Epidermal melanocyte (primary cell): Measurements from ENCODE around the gene ANGPTL8.

ENCODE experiments used
- DNase-seq: peaks from one replicate; pipeline ENCODE4 v3.0.0; 2011; ENCODE audit warnings: low spot score; ENCODE audit not compliant: insufficient read length

ANGPTL8 gene

DNA sequence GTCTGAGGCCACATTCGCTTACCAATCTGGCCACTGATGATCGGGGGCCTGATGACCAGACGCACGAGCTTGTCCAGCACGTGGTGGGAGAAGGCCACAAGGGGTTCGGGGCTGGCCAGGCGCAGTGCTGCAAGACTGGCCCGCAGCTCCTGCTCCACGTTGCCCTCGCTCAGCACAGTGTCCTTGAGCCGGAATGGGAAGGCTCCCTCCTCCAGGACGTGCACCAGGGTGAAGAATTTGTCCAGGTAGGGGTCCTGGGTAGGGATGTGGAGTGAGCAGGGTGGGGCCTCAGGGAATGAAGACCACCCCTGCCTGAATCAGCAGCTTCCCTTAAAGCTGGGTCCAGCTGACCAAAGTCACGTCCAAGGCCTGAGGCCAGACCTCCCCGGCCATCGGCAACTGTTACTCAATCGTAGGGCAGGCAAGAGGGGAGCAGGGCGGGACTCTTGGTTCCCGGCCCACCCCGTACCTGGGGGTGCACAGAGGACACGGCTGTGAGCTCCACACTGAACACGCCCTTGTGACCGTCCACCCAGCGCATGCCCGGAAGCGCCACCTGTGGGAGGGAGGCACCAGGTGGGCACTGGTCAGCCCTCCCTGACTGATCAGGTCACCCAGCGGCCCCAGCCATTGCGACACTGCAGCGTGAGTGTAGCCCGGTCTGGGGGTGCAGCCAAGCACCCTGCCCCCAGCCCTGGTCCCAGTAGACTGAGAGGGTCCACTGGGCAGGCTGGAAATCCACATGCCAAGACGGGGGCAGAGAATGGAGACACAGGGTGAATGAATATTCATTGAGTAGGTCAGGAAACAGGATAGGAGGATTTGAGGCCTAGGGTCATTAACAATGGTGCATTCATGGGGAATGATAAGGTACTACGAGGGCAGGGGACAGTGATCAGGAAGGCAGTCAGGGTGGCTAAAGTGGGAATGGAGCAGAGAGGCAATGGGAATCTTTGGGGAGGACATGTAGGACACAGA is 2.8 kb upstream of the ANGPTL8 start:
- DNase-seq, result no peak

DNA sequence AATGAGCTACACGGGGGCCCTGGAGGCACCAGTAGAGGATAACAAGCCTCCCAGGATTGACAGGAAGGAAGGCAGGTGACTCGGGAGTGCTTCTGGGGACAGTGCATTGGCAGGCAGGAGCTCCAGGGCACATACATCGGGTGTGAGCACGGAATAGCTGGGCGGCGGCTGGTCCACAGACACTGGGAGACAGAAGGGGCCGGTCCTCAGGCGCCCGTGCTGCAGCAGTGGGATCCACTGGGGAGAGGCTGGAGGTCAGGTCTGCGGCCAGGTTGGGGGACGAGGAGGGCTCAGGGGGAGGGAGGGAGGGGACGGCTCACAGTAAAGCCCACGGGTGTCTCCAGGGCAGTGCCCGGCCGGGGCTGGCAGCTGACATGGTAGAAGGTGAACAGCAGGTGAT is 2.1 kb upstream of the ANGPTL8 start:
- no peak for DNase-seq

DNA sequence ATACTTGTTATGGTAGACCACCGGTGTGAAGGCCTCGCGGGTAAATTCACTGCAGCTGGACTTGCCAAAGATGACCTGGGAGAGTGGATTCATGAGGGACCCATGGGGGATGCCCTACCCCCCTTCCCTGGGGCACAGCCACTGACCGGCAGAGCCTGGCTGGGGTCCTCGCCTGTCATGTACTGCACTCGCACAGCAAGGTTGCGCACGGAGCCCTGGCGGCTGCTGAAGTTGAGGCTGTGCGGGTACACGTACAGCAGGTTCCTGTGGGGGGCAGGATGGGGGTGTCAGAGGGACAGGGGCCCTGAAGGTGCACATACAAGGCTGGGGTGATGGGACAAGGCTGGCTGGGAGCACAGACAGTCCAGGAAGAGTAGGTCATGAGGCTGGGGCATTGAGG is 1.4 kb upstream of the ANGPTL8 start:
- DNase-seq, result no peak

DNA sequence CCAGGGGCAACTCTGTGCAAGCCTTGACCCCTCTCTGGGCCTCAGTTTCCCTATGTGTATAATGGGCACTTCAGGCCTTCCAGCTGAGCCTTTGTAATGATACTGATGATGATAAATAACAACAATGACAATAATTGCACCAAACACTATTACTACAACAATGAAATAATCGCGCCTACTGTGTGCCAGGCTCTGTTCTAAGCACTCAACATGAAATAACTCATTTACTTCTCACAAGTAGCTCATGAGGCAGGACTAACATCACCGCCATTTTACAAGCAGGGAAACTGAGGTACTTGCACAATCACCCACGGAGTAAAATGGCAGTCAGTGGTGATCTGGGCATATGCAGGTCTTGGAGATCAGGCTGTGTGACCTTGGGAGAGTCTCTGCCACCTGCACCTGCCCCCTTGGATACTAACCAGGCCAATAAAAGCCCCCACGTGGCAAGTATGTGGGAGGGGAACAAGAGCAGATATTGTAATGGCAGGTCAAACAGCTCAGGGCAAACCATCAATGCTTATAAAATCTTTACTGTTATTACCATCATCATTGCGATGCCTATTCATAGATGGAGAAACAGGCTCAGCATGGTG is 540 bp upstream of the ANGPTL8 start:
- no peak for DNase-seq

DNA sequence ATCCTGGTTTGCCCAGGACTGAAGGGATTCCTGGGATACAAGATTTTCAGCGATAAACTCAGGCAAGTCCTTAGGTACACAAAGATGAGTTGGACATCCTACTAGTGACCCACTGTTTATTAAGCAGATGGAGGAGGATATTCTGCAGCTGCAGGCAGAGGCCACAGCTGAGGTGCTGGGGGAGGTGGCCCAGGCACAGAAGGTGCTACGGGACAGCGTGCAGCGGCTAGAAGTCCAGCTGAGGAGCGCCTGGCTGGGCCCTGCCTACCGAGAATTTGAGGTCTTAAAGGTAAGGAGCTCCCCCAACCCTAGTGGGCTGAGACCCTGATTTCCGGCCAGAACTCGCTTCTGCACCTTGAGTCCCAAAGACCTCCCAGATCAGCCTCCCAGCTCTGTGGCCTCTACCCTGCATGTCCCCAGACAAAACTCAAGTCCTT is 607 bp downstream of the ANGPTL8 start:
- DNase-seq, result no peak

DNA sequence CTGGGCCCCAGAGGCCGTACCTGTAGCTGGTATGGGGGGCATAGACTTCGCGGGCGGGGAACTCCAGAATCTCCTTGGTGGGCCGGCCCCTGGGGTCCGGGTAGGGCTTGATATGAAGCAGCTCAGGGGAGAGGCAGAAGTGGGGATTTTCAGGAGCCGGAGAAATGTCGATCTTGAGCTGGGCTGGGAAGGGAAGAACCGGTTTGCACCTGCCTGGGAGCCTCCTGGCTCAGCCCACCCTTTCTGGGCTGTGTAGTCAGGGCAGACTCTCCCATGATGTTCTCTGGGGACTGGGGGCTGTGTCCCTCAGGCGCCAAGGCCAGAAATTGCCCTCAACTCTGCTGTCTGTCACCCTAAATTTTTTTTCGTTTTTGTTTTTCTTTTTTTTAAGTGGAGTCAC is 2.6 kb downstream of the ANGPTL8 start:
- no peak for DNase-seq

DNA sequence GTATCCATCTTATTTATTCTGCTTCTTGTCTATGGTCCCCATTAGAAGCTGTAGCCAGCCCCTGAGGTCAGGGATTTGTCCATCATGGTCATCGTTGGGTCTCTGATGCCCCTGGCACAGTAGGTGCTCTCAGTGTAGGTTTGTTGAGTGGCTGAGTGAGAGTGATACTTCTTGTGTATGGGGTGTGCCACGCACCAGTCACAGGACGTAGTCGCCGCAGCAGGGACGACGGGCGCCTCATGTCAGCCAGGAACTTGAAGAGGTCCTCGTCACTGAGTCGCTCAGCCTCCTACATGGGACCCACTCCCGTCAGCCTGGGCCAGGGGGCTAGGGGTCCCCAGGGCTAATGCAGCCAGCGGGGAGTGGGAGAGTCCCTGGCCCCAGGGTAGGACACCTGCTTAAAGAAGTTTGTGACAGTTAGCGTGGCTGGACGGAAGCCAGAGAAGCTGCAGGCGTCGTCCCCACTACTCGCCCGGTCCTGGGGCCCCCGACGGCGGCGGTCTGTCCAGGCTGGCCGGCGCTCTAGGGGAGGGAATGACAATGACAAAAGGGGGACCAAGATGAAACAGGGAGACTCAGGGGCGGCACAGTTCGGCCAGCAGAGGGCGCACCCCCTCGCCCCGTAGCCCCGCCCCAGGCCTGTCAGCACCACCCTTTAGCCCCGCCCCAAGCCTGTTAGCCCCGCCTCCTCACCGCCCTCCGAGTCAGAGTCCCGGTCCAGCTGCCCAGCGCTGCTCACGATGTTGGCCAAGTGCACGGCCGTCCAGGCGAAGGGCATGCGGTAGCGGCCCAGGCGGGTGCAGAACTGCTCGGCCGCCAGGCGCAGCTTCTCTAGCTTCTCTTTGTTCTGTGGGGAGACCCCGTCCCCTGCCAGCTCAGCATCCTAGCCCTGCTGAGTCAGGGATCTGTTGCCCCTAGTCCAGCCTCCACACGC is 3.7 kb downstream of the ANGPTL8 start:
- peak; percentile 92 for DNase-seq

DNA sequence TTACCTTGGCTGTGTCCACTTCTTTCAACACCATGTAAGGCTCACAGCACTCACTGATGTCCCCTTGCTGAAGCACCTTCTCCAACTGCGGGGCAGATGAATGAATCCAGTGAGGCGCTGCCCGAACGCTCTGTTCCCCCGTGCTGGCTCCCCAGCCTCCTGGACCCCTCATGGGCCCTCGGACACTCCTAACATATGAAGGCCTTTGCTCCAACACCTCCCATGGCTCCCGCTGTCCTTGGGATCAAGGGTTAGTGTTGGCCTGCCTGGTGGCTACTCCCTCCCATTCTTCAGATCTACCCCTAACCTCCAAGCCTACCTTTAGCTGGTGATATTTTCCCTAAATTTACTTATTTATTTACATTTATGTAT is 4.4 kb downstream of the ANGPTL8 start:
- DNase-seq, result no peak

DNA sequence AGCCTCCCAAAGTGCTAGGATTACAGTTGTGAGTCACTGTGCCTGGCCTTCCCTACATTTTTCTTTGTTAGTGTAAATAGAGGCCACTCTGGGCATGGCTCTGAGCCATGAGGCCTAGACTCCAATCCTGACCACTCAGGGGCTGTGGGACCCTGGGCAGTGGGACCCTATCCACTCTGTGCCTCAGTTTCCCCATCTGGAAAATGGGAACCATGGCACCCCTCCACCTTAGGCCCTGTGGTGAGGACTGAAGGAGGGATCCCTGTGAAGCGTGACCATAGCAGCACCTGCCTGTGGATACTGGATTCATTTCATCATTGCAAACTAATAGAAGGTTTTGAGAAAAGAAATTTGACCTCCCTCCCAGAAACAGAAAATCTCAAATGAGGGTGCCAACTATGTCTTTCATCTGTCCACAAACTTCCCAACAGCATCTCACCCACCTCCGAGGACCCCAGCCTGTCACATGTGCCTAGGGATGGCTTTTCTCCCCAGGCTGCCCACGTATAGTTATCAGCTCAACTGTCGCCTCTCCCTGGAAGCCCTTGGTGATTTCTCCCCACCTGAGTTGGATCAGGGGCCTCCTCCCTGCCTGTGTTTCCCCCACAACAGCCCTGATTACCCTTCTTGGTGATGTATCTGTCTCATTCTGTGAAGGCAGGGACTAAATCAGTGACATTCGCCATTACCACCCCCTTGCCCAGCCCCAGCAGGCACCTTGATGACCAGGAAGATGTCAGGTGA is 5.6 kb downstream of the ANGPTL8 start:
- DNase-seq, result no peak

DNA sequence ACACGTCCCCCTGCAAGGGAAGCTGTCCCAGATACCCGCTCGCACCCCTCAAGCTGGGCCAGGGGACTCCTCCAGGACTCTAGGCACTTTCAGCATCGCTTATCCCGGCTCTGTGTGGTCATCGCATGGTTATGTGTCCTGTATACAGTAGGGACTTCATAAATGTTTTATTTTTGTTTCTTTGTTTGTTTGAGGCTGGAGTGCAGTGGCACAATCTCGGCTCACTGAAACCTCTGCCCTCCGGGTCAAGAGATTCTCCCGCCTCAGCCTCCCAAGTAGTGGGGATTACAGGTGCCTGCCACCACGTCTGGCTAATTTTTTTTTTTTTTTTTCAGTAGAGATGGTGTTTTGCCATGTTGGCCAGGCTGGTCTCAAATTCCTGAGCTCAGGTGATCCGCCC is 7.5 kb downstream of the ANGPTL8 start:
- no peak for DNase-seq

DNA sequence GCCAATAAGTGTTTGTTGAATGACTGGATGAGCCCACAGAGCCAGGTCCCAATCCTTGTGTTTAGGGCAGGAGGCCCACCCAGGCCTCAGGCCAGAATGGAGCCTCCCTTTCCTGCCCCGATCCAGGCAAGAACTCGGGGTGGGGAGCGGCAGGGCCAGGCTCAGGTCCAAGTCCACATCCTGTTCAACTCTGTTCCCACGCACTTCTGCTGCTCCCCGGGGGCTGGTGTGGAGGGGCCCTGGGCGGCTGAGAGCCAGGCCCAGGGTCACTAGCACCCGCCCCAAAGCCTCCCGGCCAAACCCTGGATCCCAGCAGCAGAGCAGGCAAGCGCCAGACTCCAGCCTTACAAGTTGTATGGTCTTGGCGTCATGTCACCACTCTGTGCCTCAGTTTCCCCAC is 8.0 kb downstream of the ANGPTL8 start:
- no peak for DNase-seq

DNA sequence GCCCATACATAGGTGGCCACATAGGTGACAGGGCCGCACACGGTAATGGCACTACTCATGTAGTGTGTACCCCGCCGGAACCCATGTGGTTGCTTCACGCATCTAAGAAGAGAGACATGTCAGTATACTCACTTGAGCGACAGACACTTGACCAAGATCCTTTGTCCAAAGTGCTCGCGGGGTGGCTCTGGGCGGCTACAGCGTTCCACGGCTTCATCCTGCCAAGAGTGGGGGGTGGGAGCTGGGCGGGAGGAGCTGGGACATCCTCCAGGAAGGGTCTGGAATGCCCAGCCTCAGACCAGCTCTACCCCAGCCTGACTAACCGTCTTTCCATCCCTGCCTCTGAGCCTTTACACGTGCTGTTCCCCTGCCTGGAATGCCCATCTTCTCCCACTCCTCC is 8.5 kb downstream of the ANGPTL8 start:
- no peak for DNase-seq

DNA sequence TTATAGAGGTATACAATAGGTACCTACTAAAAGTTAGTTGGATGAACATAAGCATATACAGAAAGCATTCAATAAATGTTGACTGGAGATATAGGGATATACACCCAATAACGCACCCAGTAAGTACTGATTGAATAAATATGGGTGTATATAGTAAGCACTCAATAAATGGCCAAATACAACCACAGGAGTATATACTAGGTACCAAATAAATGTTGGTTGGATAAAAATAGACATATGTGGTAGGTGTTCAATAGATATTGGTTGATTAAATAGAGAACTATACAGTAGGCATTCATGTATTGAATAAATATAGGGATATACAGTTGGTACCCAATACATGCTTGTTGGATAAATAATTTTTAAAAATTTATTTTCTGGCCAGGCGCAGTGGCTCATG is 9.4 kb downstream of the ANGPTL8 start:
- no peak for DNase-seq

DNA sequence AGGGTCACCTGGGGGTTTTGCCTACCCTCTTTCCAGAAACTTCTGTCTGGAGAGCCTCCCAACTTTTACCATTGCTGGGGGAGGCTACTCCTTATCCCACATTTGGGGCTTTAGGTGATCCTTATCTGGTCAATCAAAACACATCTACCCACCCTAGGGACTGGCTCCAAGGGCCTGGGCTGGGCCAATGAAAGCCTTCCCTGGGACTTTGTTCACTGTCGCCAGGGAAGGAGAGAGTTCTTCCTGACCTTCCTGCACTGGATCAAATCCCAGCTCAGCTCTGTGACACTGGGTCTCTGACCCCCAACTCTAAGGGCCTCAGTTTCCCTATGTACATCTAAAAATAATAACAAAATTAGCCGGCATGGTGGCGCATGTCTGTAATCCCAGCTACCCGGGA is 11.8 kb downstream of the ANGPTL8 start:
- DNase-seq, result no peak

DNA sequence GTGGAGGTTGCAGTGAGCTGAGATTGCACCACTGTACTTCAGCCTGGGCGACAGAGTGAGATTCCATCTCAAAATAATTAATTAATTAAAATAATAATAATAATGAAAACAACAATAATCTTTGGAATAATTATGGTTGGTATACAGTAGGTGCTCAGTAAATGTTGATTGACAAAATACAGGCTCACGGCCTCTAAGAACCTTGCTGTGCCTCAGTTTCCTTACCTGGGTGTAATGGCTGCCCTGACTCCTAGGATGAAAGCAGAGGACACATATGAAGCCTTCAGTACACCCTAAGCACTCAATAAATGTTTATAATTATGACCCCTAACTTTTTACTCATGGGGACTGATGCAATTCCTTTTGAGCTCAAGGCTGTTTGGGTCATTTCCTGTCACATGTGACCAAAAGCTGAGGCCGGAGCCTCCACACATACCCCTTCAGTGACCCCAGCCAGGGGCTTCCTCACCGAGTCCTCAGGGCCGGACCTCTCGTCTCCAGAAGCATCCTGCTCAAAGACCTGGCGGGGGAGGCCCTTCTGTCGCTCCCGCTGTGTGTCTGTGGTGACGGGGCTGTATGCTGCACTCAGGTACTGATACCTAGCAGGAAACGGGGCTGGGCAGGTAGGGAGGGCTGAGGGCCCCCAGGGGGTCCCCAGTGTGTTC is 12.4 kb downstream of the ANGPTL8 start:
- no peak for DNase-seq

DNA sequence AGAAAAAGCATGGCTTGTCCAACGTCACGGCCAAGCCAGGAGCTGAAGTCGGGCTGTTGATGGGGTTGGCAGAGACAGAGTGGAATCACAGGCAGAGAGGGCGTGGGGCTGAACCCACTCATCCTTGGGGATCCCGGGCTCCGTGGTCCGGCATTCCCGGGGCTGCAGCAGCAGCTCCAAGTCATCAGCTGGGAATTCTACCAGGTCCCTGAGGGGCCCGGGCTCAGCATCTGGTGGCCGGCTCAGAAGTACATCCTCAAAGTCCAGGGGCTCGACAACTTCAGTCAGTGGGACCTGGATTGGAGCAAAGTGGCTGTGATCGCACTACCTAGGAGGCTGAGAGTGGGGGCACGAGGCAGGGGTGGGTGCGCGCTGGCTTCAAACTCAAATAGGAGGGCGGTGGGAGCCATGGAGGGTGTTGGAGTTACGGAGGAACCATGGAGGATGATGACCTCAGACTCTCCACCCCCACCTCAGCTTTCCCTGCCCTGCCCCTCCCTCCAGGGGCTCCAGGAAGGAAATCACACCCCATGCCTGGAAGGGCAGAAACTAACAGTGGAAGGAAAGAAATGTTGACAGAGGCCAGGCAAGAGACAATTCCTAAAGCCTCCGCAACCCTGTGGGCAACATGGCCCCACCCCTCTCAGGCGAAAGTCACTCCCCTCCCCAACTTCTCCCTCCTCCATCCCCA is 13.4 kb downstream of the ANGPTL8 start:
- DNase-seq, result no peak

DNA sequence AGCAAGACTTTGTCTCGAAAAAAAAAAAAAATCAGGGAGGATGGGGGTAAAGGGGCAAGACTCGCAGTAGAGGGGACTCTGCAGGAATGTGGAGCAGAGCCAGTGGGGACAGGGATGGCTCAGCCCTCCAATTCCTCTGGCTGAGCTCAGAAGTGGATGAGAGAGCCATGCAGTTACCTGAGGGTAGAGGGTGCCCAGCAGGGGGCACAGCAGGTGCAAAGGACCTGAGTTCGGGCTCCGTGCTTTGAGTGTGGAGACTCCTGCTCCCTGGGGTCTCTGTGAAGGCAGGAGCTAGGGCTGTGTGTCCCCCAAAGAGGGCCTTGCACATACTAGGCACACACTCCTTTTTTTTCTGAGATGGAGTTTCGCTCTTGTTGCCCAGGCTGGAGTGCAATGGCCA is 15.2 kb downstream of the ANGPTL8 start:
- no peak for DNase-seq

DNA sequence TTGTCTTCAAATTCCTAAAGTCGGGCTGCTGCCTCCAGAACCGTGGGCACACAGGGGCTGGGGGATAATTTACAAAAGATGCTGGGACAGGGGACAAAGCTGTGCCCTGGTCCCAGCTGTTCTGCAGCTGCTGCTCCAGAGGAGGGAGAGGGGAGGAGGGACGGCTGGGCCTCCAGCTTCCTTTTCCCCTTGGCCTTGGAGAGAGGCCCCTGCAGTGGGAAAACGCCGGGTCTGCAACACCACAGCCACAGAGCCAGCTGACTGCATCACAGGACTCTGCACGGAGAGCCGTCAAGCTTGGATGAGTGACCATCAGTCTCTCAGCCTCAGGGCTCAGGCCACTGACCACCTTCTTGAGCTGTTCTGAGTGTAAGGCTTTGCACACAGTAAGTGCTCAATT is 16.8 kb downstream of the ANGPTL8 start:
- DNase-seq, result peak; percentile 73

DNA sequence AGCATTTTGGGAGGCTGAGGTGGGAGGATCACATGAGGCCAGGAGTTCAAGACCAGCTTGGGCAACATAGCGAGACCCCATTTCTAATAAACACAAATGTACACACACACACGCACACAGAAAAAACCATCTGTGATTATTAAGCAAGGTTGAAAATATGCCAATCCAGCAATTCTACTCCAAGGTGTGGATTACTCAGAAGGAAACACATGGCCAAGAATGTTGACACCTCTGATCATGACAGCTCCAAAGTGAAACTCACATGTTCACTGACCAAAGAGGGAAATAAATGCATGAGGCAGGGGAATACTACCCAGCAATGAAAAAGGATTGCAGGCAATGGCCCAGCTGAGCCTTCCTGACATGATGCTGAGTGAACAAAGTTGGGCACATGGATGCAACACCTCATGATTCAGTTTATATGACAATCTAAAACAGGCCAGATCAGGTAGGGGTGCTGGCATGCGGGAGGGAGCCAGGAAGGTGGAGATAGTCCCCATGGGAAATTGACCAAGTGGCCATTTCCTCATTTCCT is 18.5 kb downstream of the ANGPTL8 start:
- DNase-seq, result no peak

DNA sequence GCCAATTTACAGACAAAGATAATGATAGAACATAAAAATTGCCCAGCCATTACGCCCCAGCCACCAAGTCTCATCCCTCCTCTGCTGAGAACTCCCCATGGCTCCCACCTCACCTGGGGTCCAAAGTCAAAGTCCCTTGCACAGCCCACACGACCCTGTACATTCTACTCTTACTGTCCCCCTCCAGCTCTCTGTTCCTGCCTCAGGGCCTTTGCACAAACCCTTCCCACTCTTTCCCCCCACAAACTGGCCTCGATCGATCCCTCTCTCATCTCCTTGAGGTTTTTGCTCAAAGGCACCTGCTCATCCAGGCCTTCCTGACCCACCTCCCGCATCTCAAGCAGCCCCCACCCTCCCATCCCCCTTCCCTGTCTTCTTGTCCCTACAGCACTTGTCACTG is 21.6 kb downstream of the ANGPTL8 start:
- DNase-seq, result no peak
